Measurements from ENCODE around the gene VPS35L.

Gene VPS35L

DNA sequence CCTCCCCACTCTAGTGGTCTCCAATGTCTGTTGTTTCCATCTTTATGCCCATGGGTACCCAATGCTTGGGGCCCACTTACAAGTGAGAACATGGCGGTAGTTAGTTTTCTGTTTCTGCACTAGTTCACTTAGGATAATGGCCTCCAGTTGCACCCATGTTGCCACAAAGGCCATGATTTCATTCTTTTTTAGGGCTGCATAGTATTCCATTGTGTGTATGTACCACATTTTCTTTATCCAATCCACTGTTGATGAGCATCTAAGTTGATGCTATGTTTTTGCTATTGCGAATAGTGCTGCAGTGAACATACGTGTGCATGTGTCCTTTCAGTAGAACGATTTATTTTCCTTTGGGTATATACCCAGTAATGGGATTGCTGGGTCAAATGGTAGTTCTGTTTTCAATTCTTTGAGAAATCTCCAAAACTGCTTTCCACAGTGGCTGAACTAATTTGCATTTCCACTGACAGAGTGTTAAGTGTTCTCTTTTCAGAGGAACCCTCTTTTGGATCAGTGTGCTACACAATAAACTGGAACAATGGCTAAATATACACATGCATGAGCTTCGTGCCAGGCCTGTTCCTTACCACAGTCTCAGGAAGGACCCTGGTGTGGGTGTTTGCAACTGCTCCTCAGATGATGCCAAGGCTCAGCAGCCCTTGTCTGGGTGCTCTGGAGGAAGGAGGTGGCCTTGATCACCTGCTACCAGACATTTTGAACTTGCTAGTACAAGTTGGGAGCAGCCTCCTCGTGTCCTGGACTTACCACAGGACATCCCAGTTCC, 128.1 kb downstream of the VPS35L start:
- CTCF ChIA-PET = no interaction called here
- H3K4me3 ChIP-seq (ENCODE audit: low read depth, low read length) = no peak overlapping the region
- POLR2A ChIA-PET = no interaction called here
- TF ChIP-seq, protein P1, sequence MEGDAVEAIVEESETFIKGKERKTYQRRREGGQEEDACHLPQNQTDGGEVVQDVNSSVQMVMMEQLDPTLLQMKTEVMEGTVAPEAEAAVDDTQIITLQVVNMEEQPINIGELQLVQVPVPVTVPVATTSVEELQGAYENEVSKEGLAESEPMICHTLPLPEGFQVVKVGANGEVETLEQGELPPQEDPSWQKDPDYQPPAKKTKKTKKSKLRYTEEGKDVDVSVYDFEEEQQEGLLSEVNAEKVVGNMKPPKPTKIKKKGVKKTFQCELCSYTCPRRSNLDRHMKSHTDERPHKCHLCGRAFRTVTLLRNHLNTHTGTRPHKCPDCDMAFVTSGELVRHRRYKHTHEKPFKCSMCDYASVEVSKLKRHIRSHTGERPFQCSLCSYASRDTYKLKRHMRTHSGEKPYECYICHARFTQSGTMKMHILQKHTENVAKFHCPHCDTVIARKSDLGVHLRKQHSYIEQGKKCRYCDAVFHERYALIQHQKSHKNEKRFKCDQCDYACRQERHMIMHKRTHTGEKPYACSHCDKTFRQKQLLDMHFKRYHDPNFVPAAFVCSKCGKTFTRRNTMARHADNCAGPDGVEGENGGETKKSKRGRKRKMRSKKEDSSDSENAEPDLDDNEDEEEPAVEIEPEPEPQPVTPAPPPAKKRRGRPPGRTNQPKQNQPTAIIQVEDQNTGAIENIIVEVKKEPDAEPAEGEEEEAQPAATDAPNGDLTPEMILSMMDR (IDR thresholded peaks at IDR 0.05; ENCODE audit: insufficient read depth, low read length, missing control alignments) = no peak
- no peak for DNase-seq (ENCODE audit: low read depth, low spot score)

DNA sequence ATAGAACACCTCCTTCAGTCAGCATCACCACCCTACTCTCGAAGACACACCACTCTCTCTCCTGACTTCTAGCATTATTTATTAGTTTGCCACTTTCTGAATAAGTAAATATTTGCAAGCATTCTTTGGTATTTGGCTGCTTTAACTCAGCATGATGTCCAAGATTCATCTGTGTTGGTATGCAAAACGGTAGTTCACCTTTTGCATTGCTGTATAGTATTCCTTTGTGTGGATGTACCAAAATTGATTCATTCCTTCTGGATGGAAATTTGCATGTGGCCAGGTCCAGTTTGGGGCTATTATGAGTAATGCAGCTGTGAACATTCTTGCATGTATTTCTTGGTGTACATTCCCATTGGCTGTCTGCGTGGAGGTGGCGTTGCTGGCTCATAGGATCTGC, 129.7 kb downstream of the VPS35L start:
- H3K4me3 ChIP-seq (ENCODE audit: low read depth, low read length) = no peak overlapping the region
- TF ChIP-seq, protein P1 (IDR thresholded peaks at IDR 0.05; ENCODE audit: insufficient read depth, low read length, missing control alignments) = no peak
- ChIA-PET CTCF (no interaction called here), POLR2A (no interaction called here)
- no peak for DNase-seq (ENCODE audit: low read depth, low spot score)

DNA sequence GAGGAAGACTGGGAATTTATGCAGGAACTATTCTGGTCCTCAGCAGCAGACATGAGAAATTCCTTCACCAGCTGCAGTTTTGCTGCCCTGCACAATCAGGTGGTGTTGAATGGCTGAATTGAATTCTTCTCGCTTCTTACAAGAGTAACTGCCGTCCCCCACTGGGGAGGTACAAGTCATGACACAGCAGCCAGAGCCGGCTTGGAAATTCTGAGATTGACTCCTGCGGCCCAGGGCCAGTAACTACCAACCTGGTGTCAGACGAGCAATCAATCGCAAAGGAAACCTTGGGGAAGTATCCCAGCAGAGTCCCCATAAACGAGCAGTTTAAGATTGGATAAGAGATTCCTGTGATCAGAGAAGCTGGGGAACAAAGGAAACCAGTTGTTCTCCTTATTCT, 131.8 kb downstream of the VPS35L start:
- TF ChIP-seq, protein P1 (IDR thresholded peaks at IDR 0.05; ENCODE audit: insufficient read depth, low read length, missing control alignments) = no peak
- no peak for DNase-seq (ENCODE audit: low read depth, low spot score)
- H3K4me3 ChIP-seq (ENCODE audit: low read depth, low read length) = no peak overlapping the region
- ChIA-PET CTCF (no interaction called here), POLR2A (no interaction called here)

DNA sequence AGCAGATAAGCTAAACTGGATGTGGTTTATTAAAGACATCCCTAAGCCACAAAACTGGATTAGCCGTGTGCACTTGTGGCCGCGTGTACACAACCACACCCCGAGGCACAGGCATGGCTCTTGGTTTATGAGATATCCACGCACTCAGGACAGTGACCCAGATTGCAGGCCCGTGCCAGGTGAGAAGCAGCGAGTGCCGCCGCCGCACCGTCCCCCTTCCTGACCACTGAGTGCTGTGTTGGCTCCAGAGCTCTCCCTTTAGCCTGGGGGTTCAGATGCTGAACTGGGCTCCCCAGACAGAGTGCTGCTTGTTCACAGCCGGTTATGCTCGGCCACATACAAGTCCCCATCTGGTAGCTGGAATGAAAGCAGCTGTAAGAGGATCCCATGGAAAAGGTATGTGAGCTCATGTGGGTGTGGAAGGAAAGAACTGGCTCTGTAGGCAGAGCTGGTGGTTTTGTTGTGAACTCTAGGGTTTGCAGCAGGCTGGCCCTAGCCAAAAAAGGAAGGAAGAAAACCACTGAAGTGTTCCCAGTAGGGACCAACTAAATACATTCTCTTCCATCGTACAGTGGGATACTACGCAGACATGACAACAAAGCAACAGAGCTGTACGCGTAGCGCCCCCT, 133.0 kb downstream of the VPS35L start:
- ChIA-PET CTCF (interaction anchor here (1.0 kb wide), 1 partner anchor 11 kb away, joined by 3 read pairs; no protein-coding TSS in a partner anchor), POLR2A (interaction anchor here (0.6 to 0.7 kb wide), 2 partner anchors 60 to 89 kb away, joined by 3 read pairs; no protein-coding TSS in a partner anchor)
- no peak for DNase-seq (ENCODE audit: low read depth, low spot score)
- TF ChIP-seq, protein P1 (IDR thresholded peaks at IDR 0.05; ENCODE audit: insufficient read depth, low read length, missing control alignments) = no peak
- no peak overlapping the region for H3K4me3 ChIP-seq (ENCODE audit: low read depth, low read length)

DNA sequence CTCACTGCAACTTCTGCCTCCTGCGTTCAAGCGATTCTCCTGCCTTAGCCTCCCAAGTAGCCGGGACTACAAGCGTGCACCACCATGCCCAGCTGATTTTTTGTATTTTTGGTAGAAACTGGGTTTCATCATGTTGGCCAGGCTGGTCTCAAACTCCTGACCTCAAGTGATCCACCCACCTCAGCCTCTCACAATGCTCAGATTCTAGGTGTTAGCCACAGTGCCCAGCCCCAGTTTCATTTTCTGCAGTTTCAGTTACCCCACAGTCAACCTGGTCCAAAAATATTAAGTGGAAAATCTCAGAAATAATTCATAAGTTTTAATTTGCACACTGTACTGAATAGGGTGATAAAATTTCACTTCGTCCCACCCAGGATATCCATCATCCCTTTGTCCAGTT, 133.8 kb downstream of the VPS35L start:
- no peak overlapping the region for H3K4me3 ChIP-seq (ENCODE audit: low read depth, low read length)
- no peak for DNase-seq (ENCODE audit: low read depth, low spot score)
- POLR2A ChIA-PET = interaction anchor here (0.7 kb wide), 1 partner anchor 90 kb away, joined by 3 read pairs; no protein-coding TSS in a partner anchor
- CTCF ChIA-PET = interaction anchor here (1.0 kb wide), 1 partner anchor 197 kb away, joined by 3 read pairs; no protein-coding TSS in a partner anchor
- TF ChIP-seq, protein P1 (IDR thresholded peaks at IDR 0.05; ENCODE audit: insufficient read depth, low read length, missing control alignments) = no peak

DNA sequence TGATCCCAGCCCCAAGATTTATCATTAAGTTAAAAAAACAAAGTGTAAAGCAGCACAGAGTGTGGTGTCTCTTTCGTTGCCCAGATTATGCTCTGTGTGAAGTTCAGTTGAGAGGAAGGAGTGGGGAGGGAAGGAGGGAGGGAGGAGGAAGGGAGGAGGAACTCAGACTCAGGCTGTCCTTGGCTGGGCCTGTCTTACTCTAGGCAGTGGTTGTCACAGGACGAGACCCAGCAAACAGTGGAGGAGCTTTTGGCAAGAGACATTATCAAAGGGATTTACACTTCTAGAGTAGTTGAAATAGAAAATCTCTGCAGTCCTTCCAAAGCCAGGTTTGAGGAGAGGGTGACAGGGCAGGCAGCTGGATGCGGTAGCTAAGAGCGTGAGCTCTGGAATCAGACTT, 134.7 kb downstream of the VPS35L start:
- no peak overlapping the region for H3K4me3 ChIP-seq (ENCODE audit: low read depth, low read length)
- DNase-seq (ENCODE audit: low read depth, low spot score) = no peak
- ChIA-PET POLR2A (no interaction called here), CTCF (interaction anchor here (0.6 to 1.0 kb wide), 3 partner anchors 9 to 196 kb away, joined by 3 to 4 read pairs (median 3); no protein-coding TSS in a partner anchor)
- TF ChIP-seq, protein P1 (IDR thresholded peaks at IDR 0.05; ENCODE audit: insufficient read depth, low read length, missing control alignments) = no peak
